HG02588 (cell line): ENCODE results near the gene LY6G6D.
A peak's percentile ranks its signal among the peaks of the same experiment; 100 is the strongest.
"Not testable (repeated sequence)": the region's sequence is repeated elsewhere in the genome, so short reads cannot be mapped to it uniquely, and the experiment has no call there.

Source experiments
- ATAC-seq: cut with Tn5 transposase; IDR thresholded peaks from one replicate; pipeline ENCODE4 v1.9.1; 2021; ENCODE audit warnings: mild to moderate bottlenecking, moderate library complexity; ENCODE audit not compliant: unreplicated experiment

Gene LY6G6D

GRCh38 chr6:31691564-31692108, 23.5 kb upstream of the LY6G6D start:
- ATAC-seq = no peak

GRCh38 chr6:31692353-31692752, 22.8 kb upstream of the LY6G6D start:
- no peak for ATAC-seq

- no peak for ATAC-seq
Observed at GRCh38 chr6:31692886-31693285, 22.3 kb upstream of the LY6G6D start.

- ATAC-seq = no peak
Observed at GRCh38 chr6:31693535-31693934, 21.6 kb upstream of the LY6G6D start.

- ATAC-seq = no peak
Observed at GRCh38 chr6:31697555-31697954, 17.6 kb upstream of the LY6G6D start.

GRCh38 chr6:31700740-31701401, 14.3 kb upstream of the LY6G6D start:
- ATAC-seq = no peak

- ATAC-seq = no peak
Observed at GRCh38 chr6:31701666-31702404, 13.3 kb upstream of the LY6G6D start.

- ATAC-seq = no peak
Observed at GRCh38 chr6:31702405-31702818, 12.7 kb upstream of the LY6G6D start.

- peak; percentile 89 for ATAC-seq
Observed at GRCh38 chr6:31702819-31703716, 12.1 kb upstream of the LY6G6D start, which contains the start of gene ABHD16A. ABHD16A (minus strand) TSS chr6:31703324; CDS start chr6:31703281, 43 bp downstream.

- ATAC-seq = no peak
Observed at GRCh38 chr6:31705931-31706330, 9.2 kb upstream of the LY6G6D start.

GRCh38 chr6:31706599-31706998, 8.5 kb upstream of the LY6G6D start, which contains the start of gene LY6G6F:
LY6G6F (plus strand) TSS chr6:31706866; CDS start chr6:31706907, 41 bp downstream.
- no peak for ATAC-seq

GRCh38 chr6:31707701-31708100, 7.4 kb upstream of the LY6G6D start:
- no peak for ATAC-seq

GRCh38 chr6:31708224-31708623, 6.9 kb upstream of the LY6G6D start:
- ATAC-seq = no peak

- not testable (repeated sequence) for ATAC-seq
Observed at GRCh38 chr6:31709157-31709556, 6.0 kb upstream of the LY6G6D start.

GRCh38 chr6:31710523-31711219, 4.5 kb upstream of the LY6G6D start:
- ATAC-seq = no peak

GRCh38 chr6:31711233-31711632, 3.9 kb upstream of the LY6G6D start:
- no peak for ATAC-seq

- no peak for ATAC-seq
Observed at GRCh38 chr6:31712296-31712695, 2.9 kb upstream of the LY6G6D start.

GRCh38 chr6:31713465-31713864, 1.7 kb upstream of the LY6G6D start:
- no peak for ATAC-seq

- no peak for ATAC-seq
Observed at GRCh38 chr6:31713991-31714684, 1.0 kb upstream of the LY6G6D start.
